HepG2 (cell line): Measurements from ENCODE around the gene ALDH3A1. TPM values are rescaled to one million over a fixed set of nuclear protein-coding genes. Genes with fewer than 3 reads are reported as not detected.

Experiments
- ATAC-seq: fragments of 200-7000 bp; cut with Tn5 transposase; 3 replicates; pipeline ENCODE4 v1.9.1; 2020; ENCODE audit warnings: mild to moderate bottlenecking, moderate library complexity
- BruUV-seq: library from RNA; stranded (reverse); fragments of 400-500 nt; replicated peaks from 2 replicates; lab custom pipeline; 2021; lab: Mats Ljungman, UMichigan
- CTCF ChIA-PET: fragments of 300-600 bp; formaldehyde crosslinking; extraction: SDS; loops from one replicate; lab custom pipeline; 2021; ENCODE audit warnings: low total read pairs, inconsistent platforms, low intra/inter-chr PET ratio; lab: Yijun Ruan, JAX
- POLR2A ChIA-PET: fragments of 350-600 bp; sonication (Branson Sonifier 250); formaldehyde crosslinking; loops from one replicate; lab custom pipeline; 2020; ENCODE audit warnings: antibody characterized with exemption, inconsistent platforms; lab: Yijun Ruan, JAX
- DNase-seq: peaks from one replicate; pipeline ENCODE4 v3.0.0-alpha.2; 2015; ENCODE audit warnings: low spot score
- FAIRE-seq: peaks from 3 replicates; lab custom pipeline; 2011; peaks lifted over from hg19 to GRCh38; lab: Jason Lieb, UNC
- H2AFZ ChIP-seq: one replicate; pipeline ENCODE4 v1.6.1; 2011; ENCODE audit warnings: low read length, inconsistent platforms
- H3K27ac ChIP-seq: fragments of 300-600 bp; 3 replicates; pipeline ENCODE4 v1.8.0; 2011; ENCODE audit warnings: mixed run types, mild to moderate bottlenecking, mixed read lengths, low read length, inconsistent platforms; ENCODE audit not compliant: insufficient read depth; ENCODE audit errors: extremely low read length
- H3K27me3 ChIP-seq, 2 experiments: fragments of 200-600 bp in 1 of 2; 2 replicates in 1 of 2; 3 replicates in 1 of 2; pipeline versions ENCODE4 v1.6.0 to v1.8.0; 2011; ENCODE audit warnings: low read length in 2 of 2, mild to moderate bottlenecking in 2 of 2, moderate library complexity in 2 of 2, inconsistent platforms in 1 of 2; ENCODE audit not compliant: insufficient read depth in 2 of 2, control insufficient read depth in 1 of 2
- H3K36me3 ChIP-seq, 2 experiments: fragments of 200-600 bp in 1 of 2; replicated peaks in 1 of 2; 2 replicates in 1 of 2; 3 replicates in 1 of 2; pipeline versions ENCODE4 v1.5.1 to v1.8.0; 2011; ENCODE audit warnings: low read length in 2 of 2, inconsistent platforms in 1 of 2; ENCODE audit not compliant: insufficient read depth in 2 of 2, control insufficient read depth in 1 of 2
- H3K4me1 ChIP-seq: 2 replicates; pipeline ENCODE4 v1.5.1; 2012; ENCODE audit warnings: low read length, inconsistent platforms; ENCODE audit not compliant: insufficient read depth
- H3K4me2 ChIP-seq: 2 replicates; pipeline ENCODE4 v1.6.0; 2011; ENCODE audit warnings: low read depth, low read length, inconsistent platforms
- H3K4me3 ChIP-seq, 3 experiments: fragments of 200-600 bp in 1 of 3; sonication (generic), shearing (Covaris generic) in 1 of 3; replicated peaks in 1 of 3; 2 replicates each; pipeline ENCODE4 v1.5.1; 2011 to 2016; ENCODE audit warnings: low read length in 3 of 3, inconsistent platforms in 2 of 3, low read depth in 2 of 3, mild to moderate bottlenecking in 2 of 3, control low read depth in 1 of 3, mixed read lengths in 1 of 3; ENCODE audit not compliant: insufficient read depth in 1 of 3
- H3K79me2 ChIP-seq: one replicate; pipeline ENCODE4 v1.6.1; 2011; ENCODE audit warnings: low read length, inconsistent platforms; ENCODE audit not compliant: insufficient read depth
- H3K9ac ChIP-seq: 2 replicates; pipeline ENCODE4 v1.6.0; 2011; ENCODE audit warnings: mild to moderate bottlenecking, low read depth, low read length, inconsistent platforms; ENCODE audit not compliant: insufficient read depth
- H3K9me3 ChIP-seq: 2 replicates; pipeline ENCODE4 v1.5.1; 2012; ENCODE audit warnings: mild to moderate bottlenecking, low read length
- H4K20me1 ChIP-seq: 2 replicates; pipeline ENCODE4 v1.6.0; 2011; ENCODE audit warnings: inconsistent platforms, mild to moderate bottlenecking, low read length, moderate library complexity; ENCODE audit not compliant: insufficient read depth
- AKNA ChIP-seq: sonication (generic); formaldehyde crosslinking; IDR thresholded peaks from 2 replicates; pipeline ENCODE4 v1.4.0; 2020; ENCODE audit warnings: missing genetic modification reagents, borderline replicate concordance
- GFI1 ChIP-seq: sonication (generic); formaldehyde crosslinking; IDR thresholded peaks from 2 replicates; pipeline ENCODE4 v1.5.0; 2020; ENCODE audit warnings: missing genetic modification reagents, mild to moderate bottlenecking, borderline replicate concordance
- HIVEP1 ChIP-seq: sonication (generic); formaldehyde crosslinking; IDR thresholded peaks from 2 replicates; pipeline ENCODE4 v1.4.0; 2020; ENCODE audit warnings: mild to moderate bottlenecking, missing genetic modification reagents
- KDM2A ChIP-seq: sonication (generic); formaldehyde crosslinking; IDR thresholded peaks from 2 replicates; pipeline ENCODE4 v1.4.0; 2020; ENCODE audit warnings: low read depth, missing genetic modification reagents, borderline replicate concordance
- KLF11 ChIP-seq: IDR thresholded peaks from 2 replicates; pipeline ENCODE4 v1.6.1; 2016; ENCODE audit warnings: missing compliant biosample characterization
- MTA3 ChIP-seq: sonication (generic); formaldehyde crosslinking; IDR thresholded peaks from 2 replicates; pipeline ENCODE4 v1.4.0; 2020; ENCODE audit warnings: missing genetic modification reagents
- ZNF576 ChIP-seq: sonication (generic); formaldehyde crosslinking; IDR thresholded peaks from 2 replicates; pipeline ENCODE4 v1.4.0; 2020; ENCODE audit warnings: mild to moderate bottlenecking, missing genetic modification reagents
- ZNF589 ChIP-seq: sonication (generic); formaldehyde crosslinking; conservative IDR thresholded peaks from 2 replicates; pipeline ENCODE4 v1.8.0; 2022; ENCODE audit warnings: mild to moderate bottlenecking, moderate library complexity, missing genetic modification reagents
- ZNF7 ChIP-seq: IDR thresholded peaks from 2 replicates; pipeline ENCODE4 v1.6.1; 2016; ENCODE audit warnings: missing biosample characterization, missing genetic modification reagents
- ZNF878 ChIP-seq: sonication (generic); formaldehyde crosslinking; IDR thresholded peaks from 2 replicates; pipeline ENCODE4 v1.8.1; 2023; ENCODE audit warnings: mild to moderate bottlenecking, missing genetic modification reagents, moderate library complexity
- WGBS: methylation state at CpG from one replicate; pipeline ENCODE4 v1.1.6; 2017; ENCODE audit warnings: low lambda C conversion rate; 5-methylcytosine and 5-hydroxymethylcytosine counted together
- in situ Hi-C: cut with HindIII; loops from 2 replicates; pipeline ENCODE4 v1.10.0; 2017; ENCODE audit warnings: low pct_unique_long_range_greater_than_20kb; ENCODE audit not compliant: extremely low pct_ligation_motif_present
- intact Hi-C: fragments of 100-400 bp; cut with micrococcal nuclease; formaldehyde crosslinking; loops from one replicate; pipeline ENCODE4 v1.10.0; 2022; ENCODE audit not compliant: unreplicated experiment
- polyA plus RNA-seq, 8 experiments: library from polyadenylated mRNA; depleted of rRNA in 3 of 8; stranded (reverse) in 7 of 8; unstranded in 1 of 8; fragments of >200 nt; fragmentation: Illumina TruSeq in 4 of 8; extraction: Trizol in 4 of 8; gene quantifications; 2 replicates each; pipeline versions ENCODE4 v1.2.1 to v1.2.3, GENCODE V29; 2011 to 2016; ENCODE audit warnings: low read depth in 4 of 8, missing spikeins in 1 of 8, mixed read lengths in 1 of 8; ENCODE audit not compliant: insufficient read depth in 1 of 8
- total RNA-seq, 5 experiments: library from RNA; depleted of rRNA; stranded (reverse); fragments of >200 nt; fragmentation: Illumina TruSeq; extraction: Trizol; gene quantifications; 2 replicates each; pipeline ENCODE4 v1.2.3, GENCODE V29; 2016; ENCODE audit warnings: low read depth in 1 of 5

ALDH3A1 gene
- total and polyA plus RNA-seq, 2 of the 13 experiments (the other 11 are each of a cell fraction or from before 2014, with no cell fraction given) = 0.07 to 0.62 TPM

- TF ChIP-seq ZNF878 (CRISPR knock-in tag) (no peak), KLF11 (no peak), ZNF7 (CRISPR knock-in tag) (no peak), ZNF589 (CRISPR knock-in tag) (no peak), KDM2A (no peak), HIVEP1 (no peak), AKNA (CRISPR knock-in tag) (no peak), MTA3 (CRISPR knock-in tag) (no peak), ZNF576 (CRISPR knock-in tag) (no peak), GFI1 (no peak)
- TF ChIP-seq, all 625 proteins: peak for 0
- H3K4me2 ChIP-seq = no peak overlapping the region
- 20% methylated on average over 6 of the region's 6 CpGs for WGBS
- H3K79me2 ChIP-seq = no peaks in the 10 kb centered on the region
- H3K9ac ChIP-seq = no peak overlapping the region
- no peaks in the 10 kb centered on the region for H3K9me3 ChIP-seq
- H3K27me3 ChIP-seq = peaks cover 0 to 21% of the 10 kb centered on the region in 2 experiments; a peak in 2 of 5 replicates
- ChIA-PET POLR2A (no interaction called here), CTCF (no interaction called here)
- H3K36me3 ChIP-seq = no peaks in the 10 kb centered on the region
- H2AFZ ChIP-seq = no peak overlapping the region
- no peaks in the 10 kb centered on the region for H4K20me1 ChIP-seq
- intact Hi-C loops (no loop called here), in situ Hi-C loops (no loop called here)
- H3K27ac ChIP-seq = no peak overlapping the region
- no TSS peak for BruUV-seq
- no peak overlapping the region for H3K4me3 ChIP-seq
- no peak for ATAC-seq
- FAIRE-seq = no peak
- peaks cover 23% of the 10 kb centered on the region for H3K4me1 ChIP-seq
- no peak for DNase-seq
Observed at GRCh38 chr17:19770985-19771735, 23.1 kb upstream of the ALDH3A1 start.
